ENCODE results near the gene RAB3C.

The RAB3C gene

DNA sequence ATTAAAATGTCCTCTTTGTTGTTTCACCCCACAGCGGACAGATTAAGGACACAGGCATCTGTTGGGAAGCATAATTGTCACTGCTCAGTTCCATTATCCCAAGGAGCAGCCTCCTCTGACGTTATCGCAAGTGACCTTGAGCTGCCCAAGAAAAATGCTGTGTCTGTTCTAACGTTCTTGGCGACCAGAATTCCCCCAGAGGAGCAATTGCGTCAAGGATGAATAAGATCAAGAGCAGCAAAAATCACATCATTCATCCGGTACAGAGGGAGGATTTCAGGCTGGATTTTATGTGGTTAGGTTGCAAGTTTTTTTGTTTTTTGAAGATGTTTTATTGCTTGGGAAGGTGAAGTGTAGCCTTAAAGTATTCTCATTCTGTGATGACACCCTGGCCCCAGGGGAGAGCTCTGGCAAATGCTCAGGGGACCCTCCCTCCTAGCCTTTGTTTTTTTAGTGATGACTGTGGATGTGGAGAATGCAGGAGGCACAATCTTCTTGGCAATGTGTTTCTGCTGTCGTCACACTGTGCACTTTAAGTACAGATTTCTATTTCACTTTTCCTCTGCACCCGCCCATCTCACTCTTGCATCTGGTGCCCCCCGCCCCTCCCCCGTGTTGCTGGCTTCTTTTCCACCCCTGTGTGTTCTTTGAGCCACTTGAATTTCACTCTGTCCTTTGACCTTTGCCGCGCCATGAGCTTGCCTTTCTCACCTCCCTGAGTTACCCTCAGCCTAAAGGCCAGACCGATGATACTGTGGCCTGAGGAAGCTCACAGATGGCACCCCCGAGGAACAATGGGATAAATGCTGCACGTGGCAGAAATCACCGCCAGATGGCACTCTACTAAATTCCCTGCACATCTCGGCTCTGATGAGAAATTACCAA, 308.5 kb downstream of the RAB3C start:
- DNase-seq, result peak; percentile 71

DNA sequence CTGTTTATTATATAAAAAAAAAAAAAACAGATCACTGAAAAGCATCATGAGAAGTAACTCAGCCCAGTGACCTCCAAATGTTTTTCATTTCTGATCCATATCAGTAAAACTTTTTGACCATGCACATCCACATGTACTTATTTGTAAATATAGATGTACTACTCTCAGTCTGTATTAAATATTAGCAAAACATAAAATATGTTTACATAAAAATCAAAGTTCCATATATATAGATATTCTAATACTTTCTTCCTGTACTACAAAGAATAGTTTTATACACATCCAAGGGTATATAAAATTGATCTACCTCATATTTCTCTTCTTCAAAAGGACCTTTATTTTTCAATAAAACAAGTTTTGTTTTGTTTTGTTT, 309.1 kb downstream of the RAB3C start:
- DNase-seq, result no peak

DNA sequence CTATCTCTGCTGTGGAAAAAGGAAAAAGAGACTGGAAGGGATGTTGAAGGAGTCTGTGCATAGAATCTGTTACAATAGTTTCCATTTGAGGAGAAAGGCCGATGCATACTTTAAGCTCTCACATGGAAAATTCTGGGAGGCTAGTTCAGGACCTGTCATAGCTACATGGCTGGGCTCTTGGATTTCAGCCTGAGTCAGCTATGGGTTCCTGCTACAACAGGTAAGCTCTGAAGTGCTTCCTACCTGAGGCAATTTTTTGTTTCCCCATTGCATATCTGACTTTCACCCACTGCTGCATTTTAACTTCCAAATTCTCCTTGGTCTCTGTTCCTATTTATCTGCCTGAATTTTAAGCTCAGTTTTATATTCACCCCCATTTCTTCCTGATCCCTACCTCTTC, 310.7 kb downstream of the RAB3C start:
- no peak for DNase-seq

DNA sequence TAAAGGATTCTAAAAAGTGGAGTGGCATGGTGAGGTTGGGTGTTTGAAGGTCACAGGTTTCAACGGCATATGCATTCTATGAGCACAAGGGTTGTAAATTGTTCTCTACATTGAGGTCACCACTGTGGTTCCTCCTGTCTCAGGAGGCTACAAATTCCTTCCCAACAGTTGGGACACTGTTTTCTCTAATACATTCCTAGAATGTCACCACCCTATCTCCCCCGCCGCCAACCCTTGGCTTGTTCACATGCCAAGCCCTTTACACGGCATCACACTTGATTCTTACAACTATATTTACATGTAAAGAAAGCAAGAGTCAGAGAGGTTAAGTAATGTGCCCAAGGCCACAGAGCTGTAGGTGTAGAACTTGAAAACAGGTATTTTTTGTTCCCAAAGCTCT, 315.1 kb downstream of the RAB3C start:
- no peak for DNase-seq

DNA sequence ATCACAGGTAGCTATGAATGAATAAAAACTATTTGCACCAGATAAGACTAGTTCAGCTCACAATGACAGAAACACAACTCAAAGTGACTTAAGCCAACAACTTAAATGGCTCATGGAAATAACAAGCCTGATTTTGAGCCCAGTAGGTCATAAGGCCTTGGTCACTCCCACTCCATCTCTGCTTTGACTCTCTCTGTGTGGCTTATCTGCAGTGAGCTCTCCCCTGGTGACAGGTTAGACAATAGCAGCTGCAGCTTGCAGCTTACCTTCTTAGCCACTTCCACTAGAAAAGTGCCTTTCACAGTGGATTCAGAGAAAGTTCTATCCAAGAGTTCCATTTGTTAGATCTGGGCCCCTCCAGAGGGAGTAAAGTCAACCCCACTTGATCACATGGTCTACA, 315.7 kb downstream of the RAB3C start:
- DNase-seq, result no peak

GRCh38 chr5:58901271-58901670, 318.4 kb downstream of the RAB3C start:
- DNase-seq, result no peak

DNA sequence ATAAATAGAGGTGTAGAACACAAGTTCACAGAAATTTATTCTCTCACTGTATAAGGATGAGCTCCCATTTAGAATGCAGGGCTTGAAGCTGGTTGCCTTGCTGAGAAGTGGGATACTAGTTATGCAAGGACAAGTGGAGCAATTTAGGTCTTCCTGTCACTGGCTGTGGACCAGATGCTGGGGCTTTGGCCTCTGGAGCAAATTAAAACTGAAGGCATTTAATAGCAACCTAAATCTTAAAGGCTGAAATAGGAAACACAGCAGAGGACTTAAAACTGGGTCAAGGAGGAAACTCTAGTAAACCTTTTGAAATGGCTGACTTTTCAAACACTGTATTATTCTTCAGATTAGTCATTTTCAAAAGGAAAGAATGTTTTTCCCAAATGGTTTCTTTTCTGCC, 319.4 kb downstream of the RAB3C start:
- no peak for DNase-seq

GRCh38 chr5:58902765-58903164, 319.9 kb downstream of the RAB3C start:
- DNase-seq, result no peak

- DNase-seq, result no peak
These were observed 321.9 kb downstream of the RAB3C start for GRCh38 chr5:58904737-58905136.

DNA sequence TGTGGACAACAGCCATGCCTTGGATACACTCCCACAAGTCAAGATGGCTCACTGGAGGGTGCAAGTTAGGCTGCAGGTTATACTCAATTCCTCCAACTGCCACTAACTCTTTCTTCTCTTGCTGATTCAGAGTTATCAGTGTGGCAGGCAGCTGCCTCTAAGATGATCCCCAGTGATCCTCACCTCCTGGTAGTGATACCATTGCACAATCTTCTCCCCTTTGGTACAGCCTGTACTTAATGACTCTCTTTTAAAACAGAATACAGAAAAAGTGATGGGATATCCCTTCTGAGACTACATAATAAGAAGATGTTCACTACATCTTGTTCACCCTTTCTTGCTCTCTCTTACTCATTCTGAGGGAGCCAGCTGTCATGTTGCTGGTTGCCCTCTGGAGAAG, 323.1 kb downstream of the RAB3C start:
- DNase-seq, result no peak

Data from activated T-cell treated with anti-CD3 and anti-CD28 coated beads, Interleukin-2, amount 50 U/mL, for 1 hour (primary cell).